D341Med (cell line): ENCODE results near the gene ADAM8.

ENCODE experiments used
- DNase-seq: peaks from one replicate; pipeline ENCODE4 v3.0.0; 2012; ENCODE audit warnings: low spot score

Gene ADAM8

GRCh38 chr10:133308421-133309099 is 31.9 kb upstream of the ADAM8 start, which contains the start of the genes TUBGCP2 and ZNF511:
Gene TUBGCP2, minus strand, starts transcription at chr10:133308872. Its CDS starts 5,931 bp downstream, at chr10:133302941.
Gene ZNF511, plus strand, starts transcription at chr10:133308914. Its CDS starts 30 bp downstream, at chr10:133308944.
- DNase-seq, result peak; percentile 89

- peak; percentile 56 for DNase-seq
Observed at GRCh38 chr10:133307776-133308420, 31.2 kb upstream of the ADAM8 start.

GRCh38 chr10:133306941-133307379 is 30.3 kb upstream of the ADAM8 start:
- DNase-seq, result no peak

- DNase-seq, result no peak
Observed at GRCh38 chr10:133306097-133306476, 29.4 kb upstream of the ADAM8 start.

- DNase-seq, result no peak
Observed at GRCh38 chr10:133303206-133303605, 26.5 kb upstream of the ADAM8 start.

GRCh38 chr10:133302230-133302629 is 25.6 kb upstream of the ADAM8 start:
- no peak for DNase-seq

GRCh38 chr10:133299738-133300137 is 23.1 kb upstream of the ADAM8 start:
- no peak for DNase-seq

GRCh38 chr10:133299224-133299623 is 22.6 kb upstream of the ADAM8 start:
- DNase-seq, result no peak

GRCh38 chr10:133298466-133298865 is 21.8 kb upstream of the ADAM8 start:
- no peak for DNase-seq

DNA sequence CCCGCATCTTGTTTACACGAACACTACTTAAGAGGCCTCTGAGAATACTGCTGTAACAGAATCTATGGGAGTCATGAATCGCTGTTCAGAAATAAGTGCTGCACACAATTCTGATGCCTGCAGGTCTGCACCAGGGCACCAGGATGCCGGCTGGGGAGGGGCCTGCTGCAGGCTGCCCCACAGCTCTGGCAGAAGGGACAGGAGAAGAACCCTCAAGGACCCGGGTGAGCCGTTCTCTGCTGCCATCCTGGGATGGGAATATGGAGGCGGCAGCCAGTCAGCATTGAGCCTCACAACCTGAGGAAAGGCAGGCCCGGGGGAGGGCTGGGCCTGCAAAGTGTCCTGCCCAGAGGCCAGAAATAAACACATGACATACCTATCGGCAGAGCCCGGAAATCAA is 20.8 kb upstream of the ADAM8 start:
- DNase-seq, result no peak

DNA sequence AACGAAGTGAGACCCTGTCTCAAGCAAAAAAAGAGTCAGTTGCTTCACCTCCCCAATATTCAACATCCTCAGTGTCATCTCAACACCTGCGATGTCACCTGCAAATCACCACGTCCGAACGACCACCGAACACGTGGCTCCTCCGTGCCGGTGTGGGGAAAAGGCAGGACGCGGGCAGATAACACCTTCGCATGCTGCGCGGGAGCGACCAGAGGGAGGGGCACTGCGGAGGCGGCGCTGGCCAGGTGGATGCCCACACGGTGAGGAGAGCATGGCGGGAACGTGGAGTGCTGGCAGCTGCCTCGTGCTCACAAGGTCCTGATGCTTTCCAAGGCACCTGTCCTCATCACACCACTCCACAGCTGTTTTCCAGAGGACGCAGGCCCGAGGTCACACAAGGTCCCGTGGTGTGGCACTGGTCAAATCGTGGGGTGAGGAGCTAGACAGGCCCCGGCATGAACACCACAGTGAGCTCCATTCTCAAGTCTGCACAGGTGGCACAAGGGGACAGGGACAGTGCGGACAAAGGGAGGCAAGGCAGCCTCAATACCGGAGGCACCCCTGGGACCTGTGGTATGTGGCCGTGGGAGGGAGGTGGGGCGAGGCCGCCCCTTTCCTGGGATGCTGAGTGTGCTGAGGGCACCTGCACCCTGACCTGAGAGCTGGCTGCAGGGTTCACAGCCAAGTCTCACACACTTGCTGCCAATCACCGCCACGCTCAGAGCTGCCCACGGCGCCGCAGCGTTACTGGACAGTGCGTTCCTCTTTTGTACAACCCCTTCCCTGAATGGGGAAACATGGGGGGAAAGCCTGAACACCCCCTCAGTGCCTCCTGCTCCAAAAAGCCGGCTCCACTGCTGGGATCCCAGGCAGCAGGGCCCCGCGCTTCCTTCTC is 19.0 kb upstream of the ADAM8 start:
- DNase-seq, result no peak

DNA sequence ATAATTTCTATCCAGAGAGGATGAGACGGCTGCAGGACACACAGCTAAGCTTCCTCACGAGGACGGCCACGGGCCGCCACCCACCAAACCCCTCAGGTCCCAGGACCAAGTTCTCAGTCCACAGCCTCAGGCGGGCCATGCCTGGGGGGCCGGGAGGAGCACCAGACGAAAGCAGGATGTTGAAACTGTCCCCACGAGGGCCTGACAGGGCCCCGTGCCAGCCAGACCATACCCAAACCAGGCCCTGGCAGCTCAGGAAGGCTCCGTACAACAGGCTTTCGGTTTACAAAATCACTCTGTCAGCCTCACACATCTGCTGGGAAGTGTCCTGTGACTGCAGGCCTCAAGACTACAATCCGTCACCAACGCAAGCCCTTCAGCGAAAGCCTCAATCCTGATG is 17.5 kb upstream of the ADAM8 start:
- DNase-seq, result no peak

GRCh38 chr10:133293810-133294119 is 17.1 kb upstream of the ADAM8 start:
- no peak for DNase-seq

DNA sequence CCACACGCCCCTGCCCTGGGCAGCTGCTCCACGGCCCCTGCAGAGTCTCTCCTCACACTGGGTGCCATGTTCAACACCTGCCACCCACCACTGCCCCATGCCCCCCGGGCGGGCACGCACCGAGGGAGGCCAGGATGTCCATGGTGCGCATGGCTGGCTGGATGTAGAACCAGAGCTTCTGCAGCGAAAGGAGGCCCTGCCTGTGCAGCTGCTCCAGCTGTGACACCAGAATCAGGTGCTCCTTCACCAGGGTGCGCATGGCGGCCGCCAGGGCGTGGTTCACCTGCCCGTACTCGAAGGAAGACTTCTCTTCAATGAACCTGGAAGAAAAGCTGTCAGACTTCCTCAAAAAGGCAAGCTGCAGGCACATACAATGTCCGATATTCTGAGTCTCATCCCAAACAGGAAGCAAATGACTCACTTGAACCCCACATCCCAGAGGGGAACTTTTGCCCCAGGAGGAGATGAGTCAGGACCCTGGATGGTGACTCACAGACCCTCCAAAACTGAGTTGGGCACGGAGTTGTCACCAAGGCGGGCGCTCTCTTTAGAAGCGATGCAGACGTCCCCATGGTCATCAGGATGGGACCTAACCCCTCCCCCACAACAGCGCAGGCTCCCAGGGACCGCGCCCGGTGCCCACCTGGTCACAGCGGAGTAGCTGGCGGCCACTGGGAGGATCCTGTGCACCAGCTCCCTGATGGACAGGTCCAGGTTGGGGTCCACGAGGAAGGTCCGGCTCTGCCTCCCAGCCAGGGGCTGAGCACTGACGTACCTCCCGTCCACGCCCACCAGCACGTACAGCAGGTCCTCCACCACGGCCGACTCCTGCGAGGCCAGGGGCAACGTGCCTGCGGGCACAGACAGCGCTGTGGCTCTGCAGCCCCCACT is 16.5 kb upstream of the ADAM8 start:
- no peak for DNase-seq

- no peak for DNase-seq
Observed at GRCh38 chr10:133289761-133290160, 13.1 kb upstream of the ADAM8 start.

- DNase-seq, result no peak
Observed at GRCh38 chr10:133287832-133288500, 11.3 kb upstream of the ADAM8 start.

DNA sequence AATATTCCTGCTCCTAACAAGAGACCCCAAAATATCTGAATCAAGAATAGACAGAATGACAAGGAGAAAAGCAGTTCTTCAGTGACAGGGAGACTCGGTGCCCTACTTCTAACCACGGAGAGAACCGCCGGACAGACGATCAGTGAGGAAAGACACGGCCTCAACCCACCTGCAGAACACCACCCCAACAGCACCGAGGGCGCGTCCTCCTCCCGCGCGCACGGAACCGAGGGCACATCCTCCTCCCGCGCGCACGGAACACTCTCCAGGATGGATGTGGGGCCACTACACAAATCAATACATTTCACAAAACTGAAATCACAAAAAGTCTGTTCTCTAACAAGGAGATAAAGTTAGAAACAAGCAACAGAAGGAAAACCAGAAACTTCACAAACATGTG is 9.7 kb upstream of the ADAM8 start:
- no peak for DNase-seq

- DNase-seq, result no peak
Observed at GRCh38 chr10:133285217-133285616, 8.5 kb upstream of the ADAM8 start.

DNA sequence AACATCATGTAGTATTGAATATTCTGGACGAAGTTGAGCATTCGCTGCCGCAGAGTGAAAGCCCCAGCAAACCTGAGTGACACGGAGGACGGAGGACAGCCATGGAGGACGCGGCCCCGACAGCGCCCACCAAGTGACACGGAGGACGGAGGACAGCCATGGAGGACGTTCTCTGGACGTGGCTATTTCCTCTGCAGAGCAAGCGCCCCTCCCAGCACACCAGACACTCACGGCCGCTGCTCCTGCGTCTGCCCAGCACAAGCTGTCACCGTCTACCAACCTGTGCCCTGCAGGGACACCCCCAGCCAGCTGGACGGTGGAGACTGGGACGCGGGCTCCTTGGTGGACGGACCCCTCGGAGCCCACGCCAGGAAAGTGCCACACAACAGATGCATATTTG is 7.3 kb upstream of the ADAM8 start:
- no peak for DNase-seq

GRCh38 chr10:133282846-133283390 is 6.2 kb upstream of the ADAM8 start:
- DNase-seq, result no peak
